HG03469 (cell line): ENCODE results near the gene TP53BP2.

Experiments used
- ATAC-seq: cut with Tn5 transposase; IDR thresholded peaks from one replicate; pipeline ENCODE4 v1.9.1; 2021; ENCODE audit warnings: mild to moderate bottlenecking, moderate library complexity, moderate number of reproducible peaks; ENCODE audit not compliant: unreplicated experiment

Gene TP53BP2

DNA sequence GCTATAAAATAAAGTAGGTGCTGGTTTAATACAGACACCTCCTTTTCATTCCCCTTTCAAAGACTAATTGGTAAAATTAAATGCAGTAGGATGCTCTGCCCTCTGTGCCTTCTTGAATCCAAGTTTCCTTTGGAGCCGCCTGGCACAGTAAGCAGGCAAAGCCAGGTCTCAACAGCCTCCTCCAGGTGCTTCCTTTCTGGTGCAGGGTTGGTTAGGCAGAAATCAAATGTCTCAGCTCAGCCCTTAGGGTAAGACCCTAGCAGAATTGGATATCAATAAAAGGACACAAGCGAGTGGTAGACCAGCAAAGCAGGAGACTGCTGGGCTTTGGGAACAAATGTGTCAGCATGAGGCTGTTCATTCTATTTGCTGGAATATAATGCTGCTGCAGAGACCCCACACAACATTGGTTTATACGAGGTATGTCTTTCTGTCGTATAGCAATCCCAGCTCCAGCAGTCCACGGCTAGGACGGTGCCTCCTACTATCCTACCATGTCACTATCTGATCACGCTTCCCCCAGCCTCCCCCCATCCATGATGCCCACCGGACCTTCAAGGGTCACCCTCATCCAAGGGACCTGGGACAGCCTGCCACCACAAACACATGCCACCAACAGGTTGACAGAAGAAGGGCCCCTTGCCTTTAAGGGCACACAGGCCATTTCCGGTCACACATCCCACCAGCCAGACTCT, 75.0 kb downstream of the TP53BP2 start:
- ATAC-seq: no peak

DNA sequence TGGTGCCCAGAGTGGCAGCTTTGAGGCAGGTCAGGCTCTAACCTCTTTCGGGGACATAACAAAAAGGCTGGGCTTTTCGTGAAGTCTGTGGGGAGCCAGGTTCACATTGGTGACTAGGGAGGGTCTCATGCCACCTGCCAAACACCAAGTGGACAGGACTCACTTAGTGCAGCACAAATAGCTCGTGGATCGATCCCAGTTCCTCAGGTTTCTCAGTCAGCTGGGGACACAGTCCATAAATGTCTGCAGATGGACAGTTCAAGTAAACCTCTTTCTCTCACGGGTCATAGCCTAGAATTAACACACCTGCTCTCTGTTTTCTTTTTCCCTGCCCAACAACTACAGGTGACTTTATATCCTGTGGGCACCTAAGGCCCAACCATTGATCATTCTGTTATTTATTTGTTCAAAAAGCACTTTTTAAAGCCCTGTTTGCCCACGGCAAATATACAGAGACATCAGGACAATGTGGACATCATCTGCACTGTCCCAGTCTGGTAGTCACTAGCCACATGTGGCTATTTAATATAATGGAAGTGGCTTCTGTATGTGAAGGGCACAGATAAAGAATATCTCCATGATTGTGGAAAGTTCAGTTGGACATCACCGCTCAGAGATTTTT, 79.9 kb downstream of the TP53BP2 start:
- ATAC-seq: no peak

DNA sequence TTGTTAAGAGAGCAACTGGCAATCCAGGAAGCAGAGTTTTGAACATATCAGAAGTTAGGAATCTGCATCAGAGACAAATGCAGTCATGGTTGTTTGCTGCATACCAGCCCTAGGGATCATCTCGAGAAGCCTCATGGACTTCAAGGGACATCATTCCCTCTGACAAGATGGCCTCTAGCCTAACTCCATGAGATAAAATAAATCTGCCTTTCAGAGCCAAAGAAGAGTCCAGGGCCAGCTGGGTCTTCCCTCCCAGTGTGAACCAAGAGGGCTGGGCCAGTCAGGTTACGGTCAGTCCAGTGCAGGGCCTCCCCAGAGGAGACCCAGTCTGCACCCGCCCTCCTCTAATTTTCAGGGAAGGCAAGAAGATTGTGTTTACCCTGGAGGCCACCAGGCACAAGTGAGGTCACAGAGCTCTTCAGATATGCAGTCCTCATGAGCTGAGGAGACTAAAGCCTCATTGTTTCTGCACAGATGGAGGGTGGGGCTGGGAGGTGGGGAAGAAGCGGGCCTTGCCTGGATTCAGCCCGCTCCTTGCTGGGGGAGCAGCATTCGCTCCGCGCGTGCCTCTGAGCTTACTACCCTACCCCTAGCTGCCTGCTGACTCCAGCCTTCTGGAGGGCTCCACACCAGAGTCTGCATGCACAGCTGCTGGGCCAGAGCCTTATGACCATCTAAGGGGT, 80.6 kb downstream of the TP53BP2 start:
- no peak for ATAC-seq

DNA sequence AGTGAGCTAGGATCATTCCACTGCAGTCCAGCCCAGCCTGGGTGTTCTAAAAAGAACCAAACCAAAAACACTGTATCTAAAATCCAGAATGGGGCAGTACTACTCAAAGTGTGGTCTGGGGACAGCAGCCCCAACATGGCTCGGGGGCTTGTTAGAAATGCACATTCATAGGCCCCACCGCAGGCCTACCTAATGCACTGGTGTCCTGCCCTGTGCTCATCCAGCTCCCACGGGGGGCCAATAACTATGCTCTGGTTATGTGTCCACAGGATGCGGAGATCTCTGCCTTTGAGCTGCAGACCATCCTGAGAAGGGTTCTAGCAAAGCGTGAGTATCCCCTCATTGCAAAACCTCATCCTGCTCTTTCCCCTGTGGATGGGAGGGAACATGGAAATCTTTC, 81.9 kb downstream of the TP53BP2 start:
- ATAC-seq: no peak

DNA sequence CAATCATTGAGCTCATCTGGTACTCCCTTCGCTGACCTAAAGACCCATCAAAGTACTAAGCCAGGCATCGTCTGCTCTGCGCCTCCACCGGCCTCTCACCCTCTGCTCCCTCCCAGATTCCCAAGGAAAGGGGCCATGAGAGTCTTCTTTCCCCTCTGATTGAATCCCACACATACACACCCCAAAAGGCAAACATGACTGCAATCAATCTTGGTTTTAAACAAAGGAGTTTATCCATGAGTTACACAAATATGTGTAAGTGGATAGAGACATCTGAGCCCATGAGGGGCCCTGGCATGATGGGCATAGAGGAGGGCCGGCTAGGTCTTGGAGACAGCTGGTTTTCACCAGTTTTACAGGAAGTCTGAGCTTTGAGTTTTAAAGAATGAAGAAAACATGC, 82.5 kb downstream of the TP53BP2 start:
- ATAC-seq: no peak

DNA sequence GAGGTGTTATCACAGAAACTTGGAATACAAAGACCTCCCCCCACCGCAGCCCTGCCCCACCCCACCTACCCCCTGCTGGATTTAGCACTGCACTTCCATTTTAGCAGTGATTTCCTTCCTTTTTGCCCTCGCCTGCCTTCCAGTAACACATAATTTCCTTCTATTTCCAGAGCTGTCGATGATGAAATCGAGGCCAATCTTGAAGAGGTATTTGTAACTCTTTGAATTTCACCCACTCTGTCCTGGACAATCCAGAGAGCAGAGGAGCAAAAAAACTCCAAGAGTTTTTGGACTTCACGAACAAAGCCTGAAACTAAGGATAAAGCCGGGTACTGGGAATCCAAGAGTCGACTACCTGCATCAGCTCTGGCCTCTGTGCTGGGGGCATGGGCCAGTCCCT, 84.3 kb downstream of the TP53BP2 start:
- ATAC-seq: no peak

DNA sequence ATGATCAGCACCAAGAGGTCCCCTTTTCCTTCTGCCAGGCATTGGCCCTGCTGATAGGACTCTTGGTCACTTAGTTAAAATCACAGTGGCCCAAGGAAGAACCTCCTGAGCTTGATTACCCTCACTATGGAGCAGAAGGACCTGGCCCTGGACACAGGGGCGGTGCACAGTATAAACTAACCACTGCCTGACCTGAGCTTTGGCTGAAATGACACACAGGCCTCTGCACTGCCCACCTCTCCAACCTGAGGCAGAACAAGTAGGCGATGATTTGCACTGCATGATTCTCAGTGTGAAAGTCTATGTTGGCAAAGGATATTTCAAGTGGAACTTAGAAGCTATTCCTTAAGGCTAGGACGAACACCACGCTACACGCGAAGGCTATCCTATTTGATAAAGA, 84.9 kb downstream of the TP53BP2 start:
- no peak for ATAC-seq

DNA sequence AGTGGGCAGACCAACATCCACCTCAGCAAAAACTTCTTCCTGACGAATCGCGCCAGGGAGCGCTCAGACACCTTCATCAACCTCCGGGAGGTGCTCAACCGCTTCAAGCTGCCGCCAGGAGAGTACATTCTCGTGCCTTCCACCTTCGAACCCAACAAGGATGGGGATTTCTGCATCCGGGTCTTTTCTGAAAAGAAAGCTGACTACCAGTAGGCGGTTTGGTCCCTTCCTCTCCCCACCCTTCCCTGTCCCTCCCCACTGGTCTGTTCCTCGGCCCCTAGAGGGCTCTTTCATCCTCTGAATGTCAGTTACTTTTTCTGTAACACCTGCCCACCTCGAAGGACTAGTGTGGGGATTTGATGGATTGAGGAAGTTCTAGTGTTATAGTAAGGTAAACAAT, 86.5 kb downstream of the TP53BP2 start:
- no peak for ATAC-seq

DNA sequence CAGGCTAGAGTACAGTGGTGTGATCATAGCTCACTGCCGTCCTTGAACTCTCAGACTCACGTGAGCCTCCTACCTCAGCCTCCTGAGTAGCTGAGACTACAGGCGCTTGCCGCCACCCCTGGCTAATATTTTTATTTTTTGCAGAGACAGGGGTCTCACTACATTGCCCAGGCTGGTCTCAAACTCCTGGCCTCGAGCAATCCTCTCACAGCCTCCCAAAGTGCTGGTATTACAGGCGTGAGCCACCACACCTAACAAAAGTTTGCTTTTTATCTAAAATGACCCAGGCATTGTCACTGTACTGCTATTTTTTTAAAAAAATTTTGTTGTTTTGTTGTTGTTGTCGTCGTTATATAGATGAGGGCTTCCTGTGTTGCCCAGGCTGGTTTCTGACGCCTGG, 87.0 kb downstream of the TP53BP2 start:
- no peak for ATAC-seq

DNA sequence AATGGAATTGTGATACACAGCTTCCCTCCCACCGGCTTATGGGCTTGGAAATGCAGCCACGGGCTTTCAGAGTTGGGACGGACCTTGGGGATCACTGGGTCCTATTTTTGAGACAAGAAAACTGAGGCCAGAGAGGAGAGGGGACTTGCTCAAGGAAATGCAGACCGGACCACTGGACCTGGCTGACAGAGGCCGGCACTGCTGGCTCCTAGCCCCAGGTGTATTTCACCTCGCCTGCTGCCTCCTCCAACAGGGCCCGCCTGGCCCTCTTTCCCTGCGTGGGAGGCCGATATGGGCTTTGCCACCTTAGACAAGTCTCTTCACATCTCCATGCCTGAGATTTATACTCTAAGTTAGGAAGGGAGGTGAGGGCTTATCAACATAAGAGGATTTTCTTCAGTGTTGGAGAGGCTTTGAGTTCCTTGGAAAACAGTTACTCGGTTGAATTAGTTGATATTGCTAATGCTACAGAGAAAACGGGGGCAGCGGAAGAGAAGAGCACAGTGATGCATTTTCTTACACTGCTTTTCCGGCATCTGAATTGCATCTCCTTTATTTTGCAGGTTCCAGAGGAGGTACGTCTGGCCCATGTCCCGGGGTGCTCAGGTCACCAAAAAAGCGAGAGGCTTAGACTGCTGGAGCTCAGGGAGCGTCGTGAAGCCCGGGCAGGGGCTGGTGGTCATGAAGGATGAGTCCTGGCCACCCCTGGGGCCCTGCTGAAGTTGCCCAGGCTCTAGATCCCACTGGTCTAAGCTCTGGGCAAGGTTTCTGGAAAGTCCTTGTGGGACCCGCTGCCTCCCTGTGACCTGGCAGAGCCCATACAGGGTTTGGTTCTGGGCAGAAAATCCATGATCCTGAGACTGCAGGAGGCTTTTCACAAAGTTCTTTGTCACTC, 88.7 kb downstream of the TP53BP2 start:
- ATAC-seq: no peak

DNA sequence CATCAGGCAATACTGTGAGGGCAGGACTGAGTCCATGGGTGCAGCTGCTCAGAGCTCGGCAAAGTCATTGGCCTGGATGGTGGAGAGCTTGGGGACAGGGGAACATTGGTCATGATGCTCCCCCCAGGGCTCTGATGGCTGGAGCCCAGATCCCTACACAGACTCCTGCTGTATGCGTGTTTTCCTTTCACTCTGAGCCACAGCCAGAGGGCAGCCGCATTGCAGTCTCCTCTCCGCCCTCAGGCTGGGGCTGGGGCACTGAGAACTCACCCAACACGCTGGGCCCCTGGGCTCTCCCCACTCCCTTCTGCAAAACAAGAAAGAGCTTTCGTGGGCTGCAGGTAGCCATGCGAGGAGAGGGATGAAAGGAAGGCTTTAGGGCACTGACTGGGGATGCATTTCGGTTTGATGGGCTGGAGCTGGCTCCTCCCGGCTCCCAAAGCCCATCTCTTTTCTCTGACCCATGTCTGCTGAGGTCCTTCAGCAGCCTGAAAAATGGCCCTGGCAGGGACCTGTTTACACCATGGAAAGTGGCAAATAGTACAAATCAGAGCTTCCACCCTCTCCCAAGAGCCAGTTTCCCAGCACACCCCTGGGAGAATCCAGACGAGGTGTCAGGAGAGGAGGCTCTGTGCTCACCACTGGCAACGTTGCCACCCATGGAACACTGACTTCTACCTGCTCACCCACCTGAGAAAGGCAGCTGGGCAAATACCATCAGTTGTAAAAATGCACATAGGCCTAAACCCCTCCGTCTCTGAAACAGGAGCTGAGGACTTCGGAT, 89.6 kb downstream of the TP53BP2 start:
- no peak for ATAC-seq

DNA sequence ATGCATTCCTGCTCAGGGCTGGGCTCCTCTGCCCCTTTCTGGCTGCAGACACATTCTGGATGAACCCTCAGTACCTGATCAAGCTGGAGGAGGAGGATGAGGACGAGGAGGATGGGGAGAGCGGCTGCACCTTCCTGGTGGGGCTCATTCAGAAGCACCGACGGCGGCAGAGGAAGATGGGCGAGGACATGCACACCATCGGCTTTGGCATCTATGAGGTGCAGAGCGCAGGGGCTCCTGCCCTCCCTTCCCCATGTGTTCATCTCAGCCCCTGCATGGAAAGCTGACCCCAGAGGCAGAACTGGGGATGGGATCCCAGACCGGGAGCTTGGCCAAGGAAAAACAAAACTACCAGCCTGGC, 90.3 kb downstream of the TP53BP2 start:
- ATAC-seq: no peak

DNA sequence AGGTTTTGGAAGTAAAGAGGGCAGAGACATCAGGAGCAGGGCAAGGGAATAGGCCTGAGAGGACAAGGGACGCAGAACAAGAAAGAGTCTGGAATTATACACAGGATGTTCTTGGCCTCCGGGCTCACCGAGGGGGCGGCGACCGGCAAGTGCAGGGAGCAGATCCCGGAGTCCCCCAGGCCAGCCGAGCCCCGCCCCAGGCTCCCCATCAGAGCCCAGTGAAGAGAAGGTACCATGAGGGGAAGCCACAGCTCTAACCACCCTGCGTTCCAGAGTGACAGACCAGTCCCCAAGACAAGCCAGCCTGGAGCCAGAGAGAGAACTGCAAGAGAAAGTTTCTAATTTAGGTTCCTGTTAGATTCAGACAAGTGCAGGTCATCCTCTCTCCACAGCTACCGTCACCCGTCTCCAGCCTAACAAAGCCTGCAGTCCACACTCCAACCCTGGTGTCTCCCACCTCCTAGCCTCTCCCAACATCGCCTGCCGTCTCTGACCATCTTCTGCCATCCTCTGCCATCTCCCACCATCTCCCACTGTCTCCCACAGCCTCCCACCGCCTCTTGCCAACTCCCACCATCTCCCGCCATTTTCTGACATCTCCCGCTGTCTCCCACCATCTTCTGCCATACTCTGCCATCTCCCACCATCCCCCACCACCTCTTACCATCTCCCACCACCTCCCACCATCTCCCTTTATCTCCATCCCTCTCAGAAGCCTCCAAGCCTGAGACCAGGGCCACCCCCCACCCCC, 90.9 kb downstream of the TP53BP2 start:
- ATAC-seq: no peak

DNA sequence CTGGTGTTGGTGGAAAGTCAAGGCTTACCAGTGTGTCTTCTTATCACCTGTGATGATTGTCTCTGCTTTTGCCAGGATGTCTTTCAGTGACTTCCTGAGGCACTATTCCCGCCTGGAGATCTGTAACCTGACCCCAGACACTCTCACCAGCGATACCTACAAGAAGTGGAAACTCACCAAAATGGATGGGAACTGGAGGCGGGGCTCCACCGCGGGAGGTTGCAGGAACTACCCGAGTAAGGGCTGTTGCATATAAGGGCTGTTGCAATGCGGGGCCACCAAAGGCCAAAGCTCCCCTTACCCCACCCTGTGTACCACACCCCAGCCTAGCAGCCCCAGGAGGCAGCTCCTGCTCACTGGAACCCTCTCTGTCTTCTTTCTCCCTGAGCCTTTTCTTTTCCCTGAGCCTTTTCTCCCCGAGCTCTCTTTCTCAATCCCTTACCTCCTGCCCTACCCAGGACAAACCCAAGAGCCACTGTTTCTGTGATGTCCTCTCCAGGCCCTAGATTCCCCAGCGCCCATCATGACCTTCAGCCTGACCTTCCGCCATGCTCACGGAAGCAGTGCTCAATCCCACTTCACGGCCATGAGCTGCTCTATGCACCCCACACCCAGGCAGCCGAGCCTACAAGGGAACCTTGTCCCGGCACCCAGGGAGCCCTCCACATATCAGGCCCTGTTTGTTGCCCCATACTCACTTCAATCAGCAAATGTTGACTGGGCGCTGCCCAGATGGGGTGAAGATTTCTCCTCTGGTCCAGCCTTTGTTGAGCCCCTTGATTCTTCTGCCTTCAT, 92.8 kb downstream of the TP53BP2 start:
- no peak for ATAC-seq

DNA sequence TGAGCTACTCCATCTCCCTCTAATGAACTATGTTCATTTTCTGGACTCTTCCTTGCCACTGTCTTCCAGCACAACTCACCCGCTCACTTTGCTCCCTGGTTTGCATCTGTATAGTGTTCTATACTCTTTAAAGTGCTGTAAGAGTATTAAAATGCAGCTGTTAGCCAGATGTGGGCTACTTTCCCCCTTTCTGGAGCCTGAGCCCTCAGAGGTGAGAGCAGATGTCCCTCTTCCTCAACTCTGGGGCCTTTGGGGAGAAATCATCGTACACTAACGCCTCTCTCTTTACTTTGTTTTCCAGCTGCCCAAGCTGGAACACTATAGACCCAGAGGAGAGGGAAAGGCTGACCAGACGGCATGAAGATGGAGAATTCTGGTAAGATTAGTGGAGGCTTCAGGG, 94.1 kb downstream of the TP53BP2 start:
- no peak for ATAC-seq

DNA sequence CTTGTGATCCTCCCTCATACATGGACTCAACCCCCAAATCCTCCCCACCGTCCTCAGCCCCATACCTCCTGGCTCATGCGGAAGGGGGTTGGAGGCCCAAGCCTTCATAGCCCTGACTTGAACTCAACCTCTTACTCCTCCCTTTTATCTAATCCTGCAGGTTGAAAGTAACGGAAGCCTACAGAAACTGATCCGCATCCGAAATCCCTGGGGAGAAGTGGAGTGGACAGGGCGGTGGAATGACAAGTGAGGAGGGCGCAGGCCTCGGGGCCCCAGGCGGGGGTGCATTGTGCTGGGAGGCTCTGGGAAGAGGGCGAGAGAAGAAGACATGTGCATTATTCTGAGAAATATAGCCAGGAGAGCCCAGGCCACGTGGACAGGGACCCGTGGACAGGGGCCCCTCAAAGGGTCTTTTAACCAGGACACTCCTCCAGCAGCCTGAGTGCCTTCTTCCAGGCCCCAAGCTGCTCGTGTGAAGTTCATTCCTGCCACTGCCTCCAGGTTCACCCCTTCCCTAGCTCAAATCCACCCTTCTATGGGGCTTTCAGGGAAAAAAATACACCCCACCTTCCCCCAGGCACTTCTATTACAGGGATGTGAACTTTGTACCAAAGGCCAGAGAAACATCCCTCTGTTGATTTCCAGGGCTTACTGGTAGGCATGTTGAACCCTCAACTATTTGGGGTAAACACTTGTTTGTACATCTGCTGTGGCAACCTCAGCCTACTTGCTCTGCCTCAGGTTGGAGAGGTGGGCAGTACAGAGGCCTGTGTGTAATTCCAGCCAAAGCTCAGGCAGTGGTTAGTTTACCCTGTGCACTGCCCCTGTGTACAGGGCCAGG, 94.8 kb downstream of the TP53BP2 start:
- ATAC-seq: no peak

DNA sequence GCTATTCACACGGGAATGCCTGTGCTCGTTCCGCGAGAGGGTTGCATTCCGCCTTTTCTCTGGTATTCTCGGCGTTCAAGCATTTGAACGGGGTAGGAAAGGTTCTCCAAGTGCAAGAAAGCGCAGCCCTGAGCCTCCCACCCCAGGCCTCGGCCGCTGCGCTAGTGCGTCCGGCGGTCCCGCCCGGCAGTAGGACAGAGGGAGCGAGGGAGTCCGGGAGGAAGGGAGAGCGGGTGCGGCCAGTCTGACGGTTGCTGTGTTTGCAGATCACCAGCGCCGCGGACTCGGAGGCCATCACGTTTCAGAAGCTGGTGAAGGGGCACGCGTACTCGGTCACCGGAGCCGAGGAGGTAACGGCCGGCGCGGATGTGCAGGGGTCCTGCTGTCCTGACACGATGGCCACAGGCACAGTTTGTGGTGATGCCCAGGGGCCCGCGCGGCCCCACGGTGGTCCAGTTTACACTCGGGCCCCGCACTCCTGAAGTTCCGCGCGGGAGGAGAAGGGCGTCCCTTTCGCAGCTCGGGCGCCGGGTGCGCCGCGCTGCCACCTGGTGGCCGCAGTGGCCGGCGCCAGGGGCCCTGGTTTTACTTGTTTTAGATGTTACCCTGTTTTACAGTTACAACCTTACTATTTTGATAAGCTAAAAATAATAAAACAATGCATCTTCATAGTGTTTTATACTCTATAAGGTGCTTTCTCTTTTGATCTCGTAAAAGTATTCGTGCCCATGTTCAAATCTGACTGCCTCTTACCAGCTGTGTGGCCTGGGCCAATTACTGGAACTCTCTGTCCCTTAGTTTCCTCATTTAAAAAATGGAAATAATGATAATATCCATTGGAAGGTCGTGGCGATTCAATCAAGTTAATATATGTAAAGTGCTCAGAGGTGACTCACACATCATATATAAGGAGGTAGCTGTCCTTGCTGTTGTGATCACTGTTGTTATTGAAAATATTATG, 96.7 kb downstream of the TP53BP2 start:
- no peak for ATAC-seq
